Keratinocyte (primary cell): Measurements from ENCODE around the gene BEND4. TPM values are rescaled to one million over a fixed set of nuclear protein-coding genes. Genes with fewer than 3 reads are reported as not detected.

Experiments
- DNase-seq: peaks from one replicate; pipeline ENCODE4 v3.0.0-alpha.2; 2011; ENCODE audit warnings: low read depth, missing footprints, low spot score
- FAIRE-seq: peaks from 2 replicates; lab custom pipeline; 2011; peaks lifted over from hg19 to GRCh38; lab: Jason Lieb, UNC
- H2AFZ ChIP-seq: 2 replicates; pipeline ENCODE4 v1.6.0; 2012; ENCODE audit warnings: low read length, control low read depth, inconsistent platforms; ENCODE audit not compliant: control insufficient read depth
- H3K27ac ChIP-seq: 2 replicates; pipeline ENCODE4 v1.5.1; 2011; ENCODE audit warnings: low read length; ENCODE audit not compliant: control insufficient read depth, insufficient read depth
- H3K27me3 ChIP-seq: 3 replicates; pipeline ENCODE4 v1.6.0; 2011; ENCODE audit warnings: low read length; ENCODE audit not compliant: control insufficient read depth, insufficient read depth; ENCODE audit errors: extremely low read depth
- H3K36me3 ChIP-seq, 2 experiments: 2 replicates in 1 of 2; 3 replicates in 1 of 2; pipeline ENCODE4 v1.5.1; 2011; ENCODE audit warnings: low read length in 2 of 2, mild to moderate bottlenecking in 1 of 2; ENCODE audit not compliant: control insufficient read depth in 2 of 2, insufficient read depth in 2 of 2; ENCODE audit errors: extremely low read depth in 1 of 2
- H3K4me1 ChIP-seq: 3 replicates; pipeline ENCODE4 v1.5.1; 2011; ENCODE audit warnings: low read length; ENCODE audit not compliant: control insufficient read depth, insufficient read depth; ENCODE audit errors: extremely low read depth
- H3K4me2 ChIP-seq: 3 replicates; pipeline ENCODE4 v1.6.0; 2011; ENCODE audit warnings: low read depth, low read length; ENCODE audit not compliant: control insufficient read depth, insufficient read depth; ENCODE audit errors: extremely low read depth
- H3K4me3 ChIP-seq, 3 experiments: fragments of 200-600 bp in 1 of 3; sonication (generic) in 1 of 3; 2 replicates in 2 of 3; 3 replicates in 1 of 3; pipeline ENCODE4 v1.5.1; 2011 to 2016; ENCODE audit warnings: low read length in 3 of 3, mild to moderate bottlenecking in 3 of 3, control low read depth in 2 of 3, inconsistent platforms in 1 of 3, low read depth in 1 of 3, mixed read lengths in 1 of 3, mixed run types in 1 of 3, moderate library complexity in 1 of 3; ENCODE audit not compliant: control insufficient read depth in 2 of 3, insufficient read depth in 2 of 3; ENCODE audit errors: extremely low read depth in 1 of 3
- H3K79me2 ChIP-seq: 2 replicates; pipeline ENCODE4 v1.6.0; 2012; ENCODE audit warnings: low read length; ENCODE audit not compliant: control insufficient read depth, insufficient read depth
- H3K9ac ChIP-seq: 3 replicates; pipeline ENCODE4 v1.6.0; 2011; ENCODE audit warnings: low read length; ENCODE audit not compliant: control insufficient read depth, insufficient read depth; ENCODE audit errors: extremely low read depth
- H3K9me1 ChIP-seq: 3 replicates; pipeline ENCODE4 v1.6.0; 2011; ENCODE audit warnings: low read length; ENCODE audit not compliant: control insufficient read depth, insufficient read depth; ENCODE audit errors: extremely low read depth
- H3K9me3 ChIP-seq: 2 replicates; pipeline ENCODE4 v1.5.1; 2012; ENCODE audit warnings: low read depth, low read length; ENCODE audit not compliant: control insufficient read depth
- H4K20me1 ChIP-seq: 3 replicates; pipeline ENCODE4 v1.6.0; 2011; ENCODE audit warnings: low read length; ENCODE audit not compliant: control insufficient read depth, insufficient read depth; ENCODE audit errors: extremely low read depth
- EZH2 ChIP-seq: IDR thresholded peaks from one replicate; pipeline ENCODE4 v1.6.1; 2012; ENCODE audit warnings: inconsistent platforms, mild to moderate bottlenecking, low read length, moderate library complexity
- dilution Hi-C: fragments of 300-500 bp; cut with MboI; formaldehyde crosslinking; loops from one replicate; pipeline ENCODE4 v1.7.0; 2020; ENCODE audit warnings: low sequenced_read_pairs; ENCODE audit not compliant: extremely low pct_ligation_motif_present
- polyA plus RNA-seq, 5 experiments: library from polyadenylated mRNA; depleted of rRNA in 3 of 5; stranded (reverse) in 3 of 5; stranded (forward) in 1 of 5; unstranded in 1 of 5; fragments of >200 nt; gene quantifications; 1 replicate in 1 of 5; 2 replicates in 3 of 5; 3 replicates in 1 of 5; pipeline versions ENCODE4 v1.2.1 to v1.2.3, GENCODE V29; 2011 to 2012; ENCODE audit warnings: missing spikeins in 2 of 5, low read depth in 1 of 5, low replicate concordance in 1 of 5
- TF ChIP-seq, protein P1 (sequence below), 3 experiments: IDR thresholded peaks in 1 of 3; conservative IDR thresholded peaks in 1 of 3; optimal IDR thresholded peaks in 1 of 3; 2 replicates in 2 of 3; 3 replicates in 1 of 3; pipeline versions ENCODE3 to v1.5.1; 2011; ENCODE audit warnings: low read length in 3 of 3, mild to moderate bottlenecking in 3 of 3, moderate library complexity in 2 of 3, control low read depth in 1 of 3, inconsistent platforms in 1 of 3; ENCODE audit not compliant: insufficient read depth in 2 of 3; ENCODE audit errors: extremely low read depth in 1 of 3

Gene BEND4
- polyA plus RNA-seq, 1 donor (not counting 4 experiments of a cell fraction or from before 2014, with no cell fraction given), result not detected

DNA sequence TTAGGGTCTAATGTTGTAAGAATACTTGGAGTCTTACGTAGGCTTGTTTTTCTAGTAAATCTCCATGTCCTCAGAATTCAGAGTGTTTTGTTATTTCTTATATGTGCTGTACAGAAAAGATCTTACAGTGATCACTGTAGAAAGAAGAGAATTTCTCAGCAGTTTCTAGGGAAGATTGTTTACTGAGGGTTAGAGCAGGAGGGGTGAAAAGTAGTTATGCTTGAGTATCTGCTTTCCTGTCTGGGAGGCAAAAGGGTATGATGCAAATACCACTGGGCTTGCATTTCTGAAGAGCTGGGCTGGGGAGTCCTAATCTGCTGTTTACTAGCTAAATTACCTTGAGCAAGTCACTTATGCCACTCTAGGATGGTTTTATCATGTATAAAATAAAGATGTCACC, 78.2 kb downstream of the BEND4 start:
- no peak overlapping the region for H3K4me3 ChIP-seq
- H3K79me2 ChIP-seq, result no peaks in the 10 kb centered on the region
- dilution Hi-C loops, result no loop called here
- H3K9me1 ChIP-seq, result no peaks in the 10 kb centered on the region
- no peak overlapping the region for H3K27ac ChIP-seq
- H3K36me3 ChIP-seq, result peaks cover 0 to 7% of the 10 kb centered on the region in 2 experiments
- DNase-seq (no peak), FAIRE-seq (no peak)
- no peak overlapping the region for H3K4me2 ChIP-seq
- TF ChIP-seq, protein P1, sequence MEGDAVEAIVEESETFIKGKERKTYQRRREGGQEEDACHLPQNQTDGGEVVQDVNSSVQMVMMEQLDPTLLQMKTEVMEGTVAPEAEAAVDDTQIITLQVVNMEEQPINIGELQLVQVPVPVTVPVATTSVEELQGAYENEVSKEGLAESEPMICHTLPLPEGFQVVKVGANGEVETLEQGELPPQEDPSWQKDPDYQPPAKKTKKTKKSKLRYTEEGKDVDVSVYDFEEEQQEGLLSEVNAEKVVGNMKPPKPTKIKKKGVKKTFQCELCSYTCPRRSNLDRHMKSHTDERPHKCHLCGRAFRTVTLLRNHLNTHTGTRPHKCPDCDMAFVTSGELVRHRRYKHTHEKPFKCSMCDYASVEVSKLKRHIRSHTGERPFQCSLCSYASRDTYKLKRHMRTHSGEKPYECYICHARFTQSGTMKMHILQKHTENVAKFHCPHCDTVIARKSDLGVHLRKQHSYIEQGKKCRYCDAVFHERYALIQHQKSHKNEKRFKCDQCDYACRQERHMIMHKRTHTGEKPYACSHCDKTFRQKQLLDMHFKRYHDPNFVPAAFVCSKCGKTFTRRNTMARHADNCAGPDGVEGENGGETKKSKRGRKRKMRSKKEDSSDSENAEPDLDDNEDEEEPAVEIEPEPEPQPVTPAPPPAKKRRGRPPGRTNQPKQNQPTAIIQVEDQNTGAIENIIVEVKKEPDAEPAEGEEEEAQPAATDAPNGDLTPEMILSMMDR (optimal IDR thresholded peaks at IDR 0.05 in 1 of 3, IDR thresholded peaks at IDR 0.05 in 1 of 3, conservative IDR thresholded peaks at IDR 0.05 in 1 of 3; ENCODE audit: extremely low read depth in 1 of 3, insufficient read depth in 2 of 3, low read length in 3 of 3), result no peak
- no peak for TF ChIP-seq EZH2
- no peak overlapping the region for H3K9ac ChIP-seq
- H3K4me1 ChIP-seq, result no peaks in the 10 kb centered on the region
- no peak overlapping the region for H2AFZ ChIP-seq
- no peaks in the 10 kb centered on the region for H4K20me1 ChIP-seq
- no peaks in the 10 kb centered on the region for H3K27me3 ChIP-seq
- no peaks in the 10 kb centered on the region for H3K9me3 ChIP-seq

DNA sequence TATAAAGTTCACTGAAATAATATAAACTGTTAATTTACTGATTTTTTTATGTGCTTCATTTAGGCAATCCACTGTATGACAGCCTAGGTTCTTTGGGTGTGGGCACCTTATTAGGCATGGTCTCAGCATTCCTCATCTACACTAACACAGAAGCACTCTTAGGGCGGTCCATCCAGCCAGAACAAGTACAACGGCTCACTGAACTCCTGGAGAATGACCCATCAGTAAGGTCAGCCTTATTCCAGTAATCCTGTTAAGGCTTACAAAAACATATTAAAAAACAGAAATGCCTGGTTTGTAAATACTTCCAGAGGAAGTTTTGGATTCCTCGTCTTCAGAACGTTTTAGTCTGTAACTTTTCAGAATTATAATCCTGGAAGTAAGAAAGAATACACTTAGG, 82.0 kb downstream of the BEND4 start:
- H3K4me2 ChIP-seq, result no peak overlapping the region
- no peak for FAIRE-seq
- H3K79me2 ChIP-seq, result no peaks in the 10 kb centered on the region
- H4K20me1 ChIP-seq, result no peaks in the 10 kb centered on the region
- dilution Hi-C loops, result no loop called here
- TF ChIP-seq EZH2, result no peak
- TF ChIP-seq, protein P1 (optimal IDR thresholded peaks at IDR 0.05 in 1 of 3, IDR thresholded peaks at IDR 0.05 in 1 of 3, conservative IDR thresholded peaks at IDR 0.05 in 1 of 3; ENCODE audit: extremely low read depth in 1 of 3, insufficient read depth in 2 of 3, low read length in 3 of 3), result no peak
- no peaks in the 10 kb centered on the region for H3K4me1 ChIP-seq
- H2AFZ ChIP-seq, result no peak overlapping the region
- H3K27me3 ChIP-seq, result no peaks in the 10 kb centered on the region
- no peak overlapping the region for H3K9ac ChIP-seq
- H3K9me3 ChIP-seq, result no peaks in the 10 kb centered on the region
- DNase-seq, result no peak
- H3K36me3 ChIP-seq, result peaks cover 0 to 9% of the 10 kb centered on the region in 2 experiments
- H3K4me3 ChIP-seq, result no peak overlapping the region
- no peaks in the 10 kb centered on the region for H3K9me1 ChIP-seq
- no peak overlapping the region for H3K27ac ChIP-seq
